HFFc6 (cell line): Measurements from ENCODE around the gene C15orf62. TPM values are rescaled to one million over a fixed set of nuclear protein-coding genes. Genes with fewer than 3 reads are reported as not detected.
A peak's percentile ranks its signal among the peaks of the same experiment; 100 is the strongest.

Source experiments
- DNase-seq: peaks from one replicate; pipeline ENCODE4 v3.0.0-alpha.2; 2018
- H3K27ac Mint-ChIP-seq: 2 replicates; pipeline ENCODE4 v1.8.0; 2020; ENCODE audit warnings: mild to moderate bottlenecking, mixed read lengths
- H3K27me3 Mint-ChIP-seq: 2 replicates; pipeline ENCODE4 v1.8.0; 2021; ENCODE audit warnings: mild to moderate bottlenecking, moderate library complexity, mixed read lengths; ENCODE audit not compliant: insufficient read depth
- H3K36me3 Mint-ChIP-seq: 2 replicates; pipeline ENCODE4 v1.8.0; 2021; ENCODE audit warnings: low read depth, mixed read lengths
- H3K4me1 Mint-ChIP-seq: 2 replicates; pipeline ENCODE4 v1.8.0; 2020; ENCODE audit warnings: low read depth, mixed read lengths
- H3K4me3 Mint-ChIP-seq: 2 replicates; pipeline ENCODE4 v1.8.0; 2020; ENCODE audit warnings: mild to moderate bottlenecking, moderate library complexity, mixed read lengths
- H3K9me3 Mint-ChIP-seq: 2 replicates; pipeline ENCODE4 v1.8.0; 2020; ENCODE audit warnings: mild to moderate bottlenecking, mixed read lengths
- CTCF ChIP-seq: fragments of 200-600 bp; sonication (generic); IDR thresholded peaks from 2 replicates; pipeline ENCODE4 v1.5.0; 2021; ENCODE audit warnings: antibody characterized with exemption, mild to moderate bottlenecking
- total RNA-seq, 6 experiments: library from RNA; stranded (reverse); fragmentation: NEBNext Ultra II Directional; extraction: Animal tissue kit (Norgen Biotek cat#: 25700); gene quantifications; 2 replicates in 1 of 6; 3 replicates in 5 of 6; pipeline ENCODE4 v1.2.3, GENCODE V29; 2021

The C15orf62 gene
- total RNA-seq, 6 experiments from 2014 or later: 0.14 to 0.20 TPM; not detected in 4

- Mint-ChIP-seq H3K9me3 (no peaks in the 10 kb centered on the region), H3K36me3 (peaks cover 8% of the 10 kb centered on the region), H3K27ac (peak overlapping the region; percentile 78), H3K4me1 (peaks cover 31% of the 10 kb centered on the region), H3K27me3 (peaks cover 5% of the 10 kb centered on the region), H3K4me3 (no peak overlapping the region)
- peak; percentile 66 for DNase-seq
- peak; percentile 59 for TF ChIP-seq CTCF
Measured at GRCh38 chr15:40743921-40744814, 25.6 kb upstream of the C15orf62 start.

- Mint-ChIP-seq H3K4me1 (peaks cover 31% of the 10 kb centered on the region), H3K27me3 (peaks cover 5% of the 10 kb centered on the region), H3K9me3 (no peaks in the 10 kb centered on the region), H3K4me3 (no peak overlapping the region), H3K27ac (peak overlapping the region; percentile 78; the same call in 1 of the 2 replicates), H3K36me3 (peaks cover 8% of the 10 kb centered on the region)
- TF ChIP-seq CTCF: no peak
- no peak for DNase-seq
Measured at GRCh38 chr15:40744815-40745152, 25.0 kb upstream of the C15orf62 start.

GRCh38 chr15:40746916-40747418 is 22.8 kb upstream of the C15orf62 start:
- TF ChIP-seq CTCF: no peak
- no peaks in the 10 kb centered on the region for H3K9me3 Mint-ChIP-seq
- peaks cover 11% of the 10 kb centered on the region for H3K36me3 Mint-ChIP-seq
- peaks cover 31% of the 10 kb centered on the region for H3K4me1 Mint-ChIP-seq
- H3K27me3 Mint-ChIP-seq: peaks cover 7% of the 10 kb centered on the region
- no peak overlapping the region; the same call in 1 of the 2 replicates for H3K27ac Mint-ChIP-seq
- H3K4me3 Mint-ChIP-seq: no peak overlapping the region
- no peak for DNase-seq

- H3K9me3 Mint-ChIP-seq: no peaks in the 10 kb centered on the region
- peak overlapping the region; percentile 18 for H3K27ac Mint-ChIP-seq
- peaks cover 7% of the 10 kb centered on the region for H3K27me3 Mint-ChIP-seq
- DNase-seq: no peak
- H3K4me1 Mint-ChIP-seq: peaks cover 38% of the 10 kb centered on the region
- TF ChIP-seq CTCF: no peak
- no peak overlapping the region for H3K4me3 Mint-ChIP-seq
- H3K36me3 Mint-ChIP-seq: peaks cover 4% of the 10 kb centered on the region; the same call in 1 of the 2 replicates
Measured at GRCh38 chr15:40747685-40748631, 21.8 kb upstream of the C15orf62 start.

GRCh38 chr15:40749151-40749630 is 20.6 kb upstream of the C15orf62 start:
- Mint-ChIP-seq H3K36me3 (peaks cover 4% of the 10 kb centered on the region; the same call in 1 of the 2 replicates), H3K4me3 (no peak overlapping the region), H3K27me3 (peaks cover 4% of the 10 kb centered on the region), H3K9me3 (no peaks in the 10 kb centered on the region), H3K27ac (no peak overlapping the region), H3K4me1 (peaks cover 41% of the 10 kb centered on the region)
- no peak for DNase-seq
- no peak for TF ChIP-seq CTCF
